ENCODE results near the gene DLEC1.
A peak's percentile ranks its signal among the peaks of the same experiment; 100 is the strongest.

Gene DLEC1

GRCh38 chr3:38110314-38111050 is 71.5 kb downstream of the DLEC1 start:
- DNase-seq = no peak

- DNase-seq = no peak
Measured at GRCh38 chr3:38111201-38111600, 72.2 kb downstream of the DLEC1 start.

- no peak for DNase-seq
Measured at GRCh38 chr3:38111696-38112377, 72.8 kb downstream of the DLEC1 start.

- no peak for DNase-seq
Measured at GRCh38 chr3:38112378-38112761, 73.4 kb downstream of the DLEC1 start.

- no peak for DNase-seq
Measured at GRCh38 chr3:38114052-38114874, 75.3 kb downstream of the DLEC1 start.

- no peak for DNase-seq
Measured at GRCh38 chr3:38114875-38115644, 76.1 kb downstream of the DLEC1 start.

GRCh38 chr3:38115645-38116427 is 76.8 kb downstream of the DLEC1 start:
- no peak for DNase-seq

- no peak for DNase-seq
Measured at GRCh38 chr3:38116471-38117162, 77.6 kb downstream of the DLEC1 start.

- no peak for DNase-seq
Measured at GRCh38 chr3:38117163-38117716, 78.2 kb downstream of the DLEC1 start.

GRCh38 chr3:38117748-38118420 is 78.9 kb downstream of the DLEC1 start:
- peak; percentile 79 for DNase-seq

- DNase-seq = no peak
Measured at GRCh38 chr3:38118421-38119247, 79.6 kb downstream of the DLEC1 start.

- no peak for DNase-seq
Measured at GRCh38 chr3:38119248-38119544, 80.2 kb downstream of the DLEC1 start.

- no peak for DNase-seq
Measured at GRCh38 chr3:38119821-38120692, 81.0 kb downstream of the DLEC1 start.

GRCh38 chr3:38120693-38121450 is 81.9 kb downstream of the DLEC1 start:
- DNase-seq = no peak

GRCh38 chr3:38121451-38121831 is 82.4 kb downstream of the DLEC1 start:
- DNase-seq = no peak

GRCh38 chr3:38121832-38122461 is 82.9 kb downstream of the DLEC1 start:
- DNase-seq = no peak

GRCh38 chr3:38122712-38123290 is 83.8 kb downstream of the DLEC1 start:
- DNase-seq = no peak
